ENCODE results near the gene FOXN3. TPM values are rescaled to one million over a fixed set of nuclear protein-coding genes. Genes with fewer than 3 reads are reported as not detected.

Gene FOXN3
- total and polyA plus RNA-seq, 2 experiments from 2014 or later, result 98.9 to 167 TPM

DNA sequence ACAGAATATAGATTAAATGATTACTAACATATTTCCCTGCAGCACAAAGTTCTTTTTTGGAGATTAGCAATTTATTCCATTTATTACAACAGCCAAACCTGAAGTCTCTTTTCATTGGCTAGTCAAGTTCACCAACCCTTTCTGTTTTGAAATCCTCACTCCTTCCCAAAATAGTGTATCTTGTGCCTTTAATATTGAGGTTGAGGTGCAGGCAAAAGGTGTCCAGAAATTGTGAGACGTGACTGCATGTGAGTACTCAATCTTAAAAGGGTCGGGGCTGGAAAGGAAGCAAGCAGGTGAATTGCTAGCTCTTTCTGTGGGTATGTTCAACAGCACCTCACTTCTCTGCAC lies 11.1 kb upstream of the FOXN3 start:
- Histone ChIP-seq H3K4me3 (no peak overlapping the region), H3K36me3 (ENCODE audit: insufficient read depth) (no peaks in the 10 kb centered on the region), H3K4me2 (0 out of 2 replicates have a peak overlapping the region, but pooled peaks have one; percentile 44), H3F3A (replicated peaks; ENCODE audit: low read depth) (no peaks in the 10 kb centered on the region), H3K79me2 (replicated peaks; ENCODE audit: insufficient read depth) (peaks cover 97% of the 10 kb centered on the region), H3K27me3 (ENCODE audit: insufficient read depth) (no peaks in the 10 kb centered on the region), H4K20me1 (replicated peaks; ENCODE audit: insufficient read depth) (no peaks in the 10 kb centered on the region), H2AFZ (no peak overlapping the region), H3K9me2 (ENCODE audit: insufficient read depth) (no peaks in the 10 kb centered on the region), H3K27ac (ENCODE audit: low read depth) (peak overlapping the region; percentile 90), H3K4me1 (ENCODE audit: insufficient read depth) (peaks cover 56% of the 10 kb centered on the region)
- peaks cover 3% of the 10 kb centered on the region; the same call in 1 of the 3 replicates for H3K9me3 Mint-ChIP-seq
- H3K27me3 Mint-ChIP-seq (ENCODE audit: insufficient read depth, low read depth, poor library complexity), result peaks cover 13% of the 10 kb centered on the region
- DNase-seq (ENCODE audit: low spot score) (no peak), ATAC-seq (no peak)
- TF ChIP-seq ZNF114 (CRISPR knock-in tag; IDR thresholded peaks at IDR 0.05) (no peak), EZH2 (IDR thresholded peaks at IDR 0.05; ENCODE audit: low read depth, unreplicated experiment) (no peak), STAT1 (IDR thresholded peaks at IDR 0.05; ENCODE audit: unreplicated experiment) (no peak), ZNF331 (CRISPR knock-in tag; IDR thresholded peaks at IDR 0.05; ENCODE audit: low read depth) (no peak), POLR2AphosphoS5 (IDR thresholded peaks at IDR 0.05; ENCODE audit: low read depth) (no peak), CREB1 (CRISPR knock-in tag; IDR thresholded peaks at IDR 0.05; ENCODE audit: low read depth) (no peak), JUNB (IDR thresholded peaks at IDR 0.05; ENCODE audit: unreplicated experiment) (no peak), NANOG (IDR thresholded peaks at IDR 0.05; ENCODE audit: borderline replicate concordance) (no peak), EZH2phosphoT487 (IDR thresholded peaks at IDR 0.05; ENCODE audit: unreplicated experiment) (no peak)
- TF ChIP-seq, protein P1, sequence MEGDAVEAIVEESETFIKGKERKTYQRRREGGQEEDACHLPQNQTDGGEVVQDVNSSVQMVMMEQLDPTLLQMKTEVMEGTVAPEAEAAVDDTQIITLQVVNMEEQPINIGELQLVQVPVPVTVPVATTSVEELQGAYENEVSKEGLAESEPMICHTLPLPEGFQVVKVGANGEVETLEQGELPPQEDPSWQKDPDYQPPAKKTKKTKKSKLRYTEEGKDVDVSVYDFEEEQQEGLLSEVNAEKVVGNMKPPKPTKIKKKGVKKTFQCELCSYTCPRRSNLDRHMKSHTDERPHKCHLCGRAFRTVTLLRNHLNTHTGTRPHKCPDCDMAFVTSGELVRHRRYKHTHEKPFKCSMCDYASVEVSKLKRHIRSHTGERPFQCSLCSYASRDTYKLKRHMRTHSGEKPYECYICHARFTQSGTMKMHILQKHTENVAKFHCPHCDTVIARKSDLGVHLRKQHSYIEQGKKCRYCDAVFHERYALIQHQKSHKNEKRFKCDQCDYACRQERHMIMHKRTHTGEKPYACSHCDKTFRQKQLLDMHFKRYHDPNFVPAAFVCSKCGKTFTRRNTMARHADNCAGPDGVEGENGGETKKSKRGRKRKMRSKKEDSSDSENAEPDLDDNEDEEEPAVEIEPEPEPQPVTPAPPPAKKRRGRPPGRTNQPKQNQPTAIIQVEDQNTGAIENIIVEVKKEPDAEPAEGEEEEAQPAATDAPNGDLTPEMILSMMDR (conservative IDR thresholded peaks at IDR 0.05; ENCODE audit: low read depth in 2 of 2), result no peak
- TF ChIP-seq, protein P2, sequence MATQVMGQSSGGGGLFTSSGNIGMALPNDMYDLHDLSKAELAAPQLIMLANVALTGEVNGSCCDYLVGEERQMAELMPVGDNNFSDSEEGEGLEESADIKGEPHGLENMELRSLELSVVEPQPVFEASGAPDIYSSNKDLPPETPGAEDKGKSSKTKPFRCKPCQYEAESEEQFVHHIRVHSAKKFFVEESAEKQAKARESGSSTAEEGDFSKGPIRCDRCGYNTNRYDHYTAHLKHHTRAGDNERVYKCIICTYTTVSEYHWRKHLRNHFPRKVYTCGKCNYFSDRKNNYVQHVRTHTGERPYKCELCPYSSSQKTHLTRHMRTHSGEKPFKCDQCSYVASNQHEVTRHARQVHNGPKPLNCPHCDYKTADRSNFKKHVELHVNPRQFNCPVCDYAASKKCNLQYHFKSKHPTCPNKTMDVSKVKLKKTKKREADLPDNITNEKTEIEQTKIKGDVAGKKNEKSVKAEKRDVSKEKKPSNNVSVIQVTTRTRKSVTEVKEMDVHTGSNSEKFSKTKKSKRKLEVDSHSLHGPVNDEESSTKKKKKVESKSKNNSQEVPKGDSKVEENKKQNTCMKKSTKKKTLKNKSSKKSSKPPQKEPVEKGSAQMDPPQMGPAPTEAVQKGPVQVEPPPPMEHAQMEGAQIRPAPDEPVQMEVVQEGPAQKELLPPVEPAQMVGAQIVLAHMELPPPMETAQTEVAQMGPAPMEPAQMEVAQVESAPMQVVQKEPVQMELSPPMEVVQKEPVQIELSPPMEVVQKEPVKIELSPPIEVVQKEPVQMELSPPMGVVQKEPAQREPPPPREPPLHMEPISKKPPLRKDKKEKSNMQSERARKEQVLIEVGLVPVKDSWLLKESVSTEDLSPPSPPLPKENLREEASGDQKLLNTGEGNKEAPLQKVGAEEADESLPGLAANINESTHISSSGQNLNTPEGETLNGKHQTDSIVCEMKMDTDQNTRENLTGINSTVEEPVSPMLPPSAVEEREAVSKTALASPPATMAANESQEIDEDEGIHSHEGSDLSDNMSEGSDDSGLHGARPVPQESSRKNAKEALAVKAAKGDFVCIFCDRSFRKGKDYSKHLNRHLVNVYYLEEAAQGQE (IDR thresholded peaks at IDR 0.05; ENCODE audit: unreplicated experiment), result no peak
- TF ChIP-seq, protein P3, sequence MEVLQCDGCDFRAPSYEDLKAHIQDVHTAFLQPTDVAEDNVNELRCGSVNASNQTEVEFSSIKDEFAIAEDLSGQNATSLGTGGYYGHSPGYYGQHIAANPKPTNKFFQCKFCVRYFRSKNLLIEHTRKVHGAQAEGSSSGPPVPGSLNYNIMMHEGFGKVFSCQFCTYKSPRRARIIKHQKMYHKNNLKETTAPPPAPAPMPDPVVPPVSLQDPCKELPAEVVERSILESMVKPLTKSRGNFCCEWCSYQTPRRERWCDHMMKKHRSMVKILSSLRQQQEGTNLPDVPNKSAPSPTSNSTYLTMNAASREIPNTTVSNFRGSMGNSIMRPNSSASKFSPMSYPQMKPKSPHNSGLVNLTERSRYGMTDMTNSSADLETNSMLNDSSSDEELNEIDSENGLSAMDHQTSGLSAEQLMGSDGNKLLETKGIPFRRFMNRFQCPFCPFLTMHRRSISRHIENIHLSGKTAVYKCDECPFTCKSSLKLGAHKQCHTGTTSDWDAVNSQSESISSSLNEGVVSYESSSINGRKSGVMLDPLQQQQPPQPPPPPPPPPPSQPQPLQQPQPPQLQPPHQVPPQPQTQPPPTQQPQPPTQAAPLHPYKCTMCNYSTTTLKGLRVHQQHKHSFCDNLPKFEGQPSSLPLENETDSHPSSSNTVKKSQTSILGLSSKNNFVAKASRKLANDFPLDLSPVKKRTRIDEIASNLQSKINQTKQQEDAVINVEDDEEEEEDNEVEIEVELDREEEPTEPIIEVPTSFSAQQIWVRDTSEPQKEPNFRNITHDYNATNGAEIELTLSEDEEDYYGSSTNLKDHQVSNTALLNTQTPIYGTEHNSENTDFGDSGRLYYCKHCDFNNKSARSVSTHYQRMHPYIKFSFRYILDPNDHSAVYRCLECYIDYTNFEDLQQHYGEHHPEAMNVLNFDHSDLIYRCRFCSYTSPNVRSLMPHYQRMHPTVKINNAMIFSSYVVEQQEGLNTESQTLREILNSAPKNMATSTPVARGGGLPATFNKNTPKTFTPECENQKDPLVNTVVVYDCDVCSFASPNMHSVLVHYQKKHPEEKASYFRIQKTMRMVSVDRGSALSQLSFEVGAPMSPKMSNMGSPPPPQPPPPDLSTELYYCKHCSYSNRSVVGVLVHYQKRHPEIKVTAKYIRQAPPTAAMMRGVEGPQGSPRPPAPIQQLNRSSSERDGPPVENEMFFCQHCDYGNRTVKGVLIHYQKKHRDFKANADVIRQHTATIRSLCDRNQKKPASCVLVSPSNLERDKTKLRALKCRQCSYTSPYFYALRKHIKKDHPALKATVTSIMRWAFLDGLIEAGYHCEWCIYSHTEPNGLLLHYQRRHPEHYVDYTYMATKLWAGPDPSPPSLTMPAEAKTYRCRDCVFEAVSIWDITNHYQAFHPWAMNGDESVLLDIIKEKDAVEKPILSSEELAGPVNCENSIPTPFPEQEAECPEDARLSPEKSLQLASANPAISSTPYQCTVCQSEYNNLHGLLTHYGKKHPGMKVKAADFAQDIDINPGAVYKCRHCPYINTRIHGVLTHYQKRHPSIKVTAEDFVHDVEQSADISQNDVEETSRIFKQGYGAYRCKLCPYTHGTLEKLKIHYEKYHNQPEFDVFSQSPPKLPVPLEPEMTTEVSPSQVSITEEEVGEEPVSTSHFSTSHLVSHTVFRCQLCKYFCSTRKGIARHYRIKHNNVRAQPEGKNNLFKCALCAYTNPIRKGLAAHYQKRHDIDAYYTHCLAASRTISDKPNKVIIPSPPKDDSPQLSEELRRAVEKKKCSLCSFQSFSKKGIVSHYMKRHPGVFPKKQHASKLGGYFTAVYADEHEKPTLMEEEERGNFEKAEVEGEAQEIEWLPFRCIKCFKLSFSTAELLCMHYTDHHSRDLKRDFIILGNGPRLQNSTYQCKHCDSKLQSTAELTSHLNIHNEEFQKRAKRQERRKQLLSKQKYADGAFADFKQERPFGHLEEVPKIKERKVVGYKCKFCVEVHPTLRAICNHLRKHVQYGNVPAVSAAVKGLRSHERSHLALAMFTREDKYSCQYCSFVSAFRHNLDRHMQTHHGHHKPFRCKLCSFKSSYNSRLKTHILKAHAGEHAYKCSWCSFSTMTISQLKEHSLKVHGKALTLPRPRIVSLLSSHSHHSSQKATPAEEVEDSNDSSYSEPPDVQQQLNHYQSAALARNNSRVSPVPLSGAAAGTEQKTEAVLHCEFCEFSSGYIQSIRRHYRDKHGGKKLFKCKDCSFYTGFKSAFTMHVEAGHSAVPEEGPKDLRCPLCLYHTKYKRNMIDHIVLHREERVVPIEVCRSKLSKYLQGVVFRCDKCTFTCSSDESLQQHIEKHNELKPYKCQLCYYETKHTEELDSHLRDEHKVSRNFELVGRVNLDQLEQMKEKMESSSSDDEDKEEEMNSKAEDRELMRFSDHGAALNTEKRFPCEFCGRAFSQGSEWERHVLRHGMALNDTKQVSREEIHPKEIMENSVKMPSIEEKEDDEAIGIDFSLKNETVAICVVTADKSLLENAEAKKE (CRISPR knock-in tag; IDR thresholded peaks at IDR 0.05), result no peak
- TF ChIP-seq, protein P4, sequence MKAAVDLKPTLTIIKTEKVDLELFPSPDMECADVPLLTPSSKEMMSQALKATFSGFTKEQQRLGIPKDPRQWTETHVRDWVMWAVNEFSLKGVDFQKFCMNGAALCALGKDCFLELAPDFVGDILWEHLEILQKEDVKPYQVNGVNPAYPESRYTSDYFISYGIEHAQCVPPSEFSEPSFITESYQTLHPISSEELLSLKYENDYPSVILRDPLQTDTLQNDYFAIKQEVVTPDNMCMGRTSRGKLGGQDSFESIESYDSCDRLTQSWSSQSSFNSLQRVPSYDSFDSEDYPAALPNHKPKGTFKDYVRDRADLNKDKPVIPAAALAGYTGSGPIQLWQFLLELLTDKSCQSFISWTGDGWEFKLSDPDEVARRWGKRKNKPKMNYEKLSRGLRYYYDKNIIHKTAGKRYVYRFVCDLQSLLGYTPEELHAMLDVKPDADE (IDR thresholded peaks at IDR 0.05), result no peak
- peak overlapping the region; percentile 90 for H3K27ac Mint-ChIP-seq
- H3K4me1 Mint-ChIP-seq, result peaks cover 59% of the 10 kb centered on the region
- H3K4me3 Mint-ChIP-seq, result no peak overlapping the region
- peaks cover 11% of the 10 kb centered on the region for H3K36me3 Mint-ChIP-seq (ENCODE audit: low read depth)

Measured in GM23338 (cell line).